SK-N-SH (cell line): ENCODE data around the gene GLA. TPM values are rescaled to one million over a fixed set of nuclear protein-coding genes. Genes with fewer than 3 reads are reported as not detected.

ENCODE experiments used
- CTCF ChIA-PET: fragments of 300-600, 350-600 bp; formaldehyde crosslinking; extraction: SDS; loops from one replicate; lab custom pipeline; 2021; lab: Yijun Ruan, JAX
- POLR2A ChIA-PET: fragments of 350-600 bp; sonication (Branson Sonifier 250); formaldehyde crosslinking; extraction: SDS; loops from one replicate; lab custom pipeline; 2020; ENCODE audit warnings: antibody characterized with exemption, inconsistent platforms; lab: Yijun Ruan, JAX
- DNase-seq: peaks from one replicate; pipeline ENCODE4 v3.0.0; 2012
- H2AFZ ChIP-seq: fragments of 200-600 bp; sonication (generic); 2 replicates; pipeline ENCODE4 v1.8.1; 2016; ENCODE audit warnings: antibody characterized with exemption, mild to moderate bottlenecking, low read depth
- H3F3A ChIP-seq: fragments of 200-600 bp; sonication (generic); replicated peaks from 2 replicates; pipeline ENCODE3; 2016; ENCODE audit warnings: antibody characterized with exemption, mild to moderate bottlenecking; ENCODE audit not compliant: insufficient read depth
- H3K27ac ChIP-seq, 2 experiments: fragments of 200-500 bp in 1 of 2; fragments of 200-600 bp in 1 of 2; sonication (Bioruptor generic) in 1 of 2; sonication (generic), shearing (Covaris generic) in 1 of 2; 2 replicates each; pipeline versions ENCODE4 v1.5.1 to v1.6.1; 2014 to 2016; ENCODE audit warnings: low read depth in 2 of 2, inconsistent platforms in 1 of 2, low read length in 1 of 2, mild to moderate bottlenecking in 1 of 2, mixed read lengths in 1 of 2
- H3K27me3 ChIP-seq: fragments of 200-600 bp; sonication (generic), shearing (Covaris generic); 2 replicates; pipeline ENCODE4 v1.6.1; 2016; ENCODE audit warnings: mixed run types; ENCODE audit not compliant: insufficient read depth
- H3K36me3 ChIP-seq, 2 experiments: fragments of 200-500 bp in 1 of 2; fragments of 200-600 bp in 1 of 2; sonication (Bioruptor generic) in 1 of 2; sonication (generic) in 1 of 2; replicated peaks in 1 of 2; 2 replicates each; pipeline versions ENCODE3 to v1.5.1; 2014 to 2016; ENCODE audit warnings: low read length in 1 of 2, mild to moderate bottlenecking in 1 of 2; ENCODE audit not compliant: insufficient read depth in 2 of 2, control insufficient read depth in 1 of 2
- H3K4me1 ChIP-seq, 2 experiments: fragments of 200-500 bp in 1 of 2; fragments of 200-600 bp in 1 of 2; sonication (Bioruptor generic) in 1 of 2; sonication (generic), shearing (Covaris generic) in 1 of 2; 2 replicates each; pipeline versions ENCODE4 v1.5.1 to v1.6.1; 2014 to 2016; ENCODE audit warnings: low read depth in 1 of 2, low read length in 1 of 2, mixed run types in 1 of 2; ENCODE audit not compliant: insufficient read depth in 2 of 2, control insufficient read depth in 1 of 2
- H3K4me2 ChIP-seq: fragments of 200-600 bp; sonication (generic), shearing (Covaris generic); 2 replicates; pipeline ENCODE4 v1.6.1; 2017; ENCODE audit warnings: mixed run types
- H3K4me3 ChIP-seq, 2 experiments: fragments of 200-500 bp in 1 of 2; fragments of 200-600 bp in 1 of 2; sonication (Bioruptor generic) in 1 of 2; sonication (generic), shearing (Covaris generic) in 1 of 2; 2 replicates each; pipeline versions ENCODE4 v1.5.1 to v1.8.1; 2014 to 2016; ENCODE audit warnings: low read depth in 2 of 2, inconsistent platforms in 1 of 2, low read length in 1 of 2, mild to moderate bottlenecking in 1 of 2, mixed read lengths in 1 of 2, moderate library complexity in 1 of 2
- H3K79me2 ChIP-seq: fragments of 200-600 bp; sonication (generic); 2 replicates; pipeline ENCODE4 v1.8.1; 2017; ENCODE audit warnings: mild to moderate bottlenecking; ENCODE audit not compliant: insufficient read depth
- H3K9ac ChIP-seq: fragments of 200-600 bp; sonication (generic); 2 replicates; pipeline ENCODE4 v1.6.1; 2017; ENCODE audit warnings: mixed run types
- H3K9me2 ChIP-seq: fragments of 200-600 bp; sonication (generic); 2 replicates; pipeline ENCODE4 v1.6.1; 2017; ENCODE audit warnings: mixed run types
- H3K9me3 ChIP-seq: fragments of 200-600 bp; sonication (generic); 2 replicates; pipeline ENCODE4 v1.6.1; 2017; ENCODE audit warnings: mixed run types, mild to moderate bottlenecking, moderate library complexity
- H4K20me1 ChIP-seq: fragments of 200-600 bp; sonication (generic); 2 replicates; pipeline ENCODE4 v1.6.1; 2017; ENCODE audit warnings: mild to moderate bottlenecking, mixed run types; ENCODE audit not compliant: insufficient read depth
- ELF1 ChIP-seq: IDR thresholded peaks from 2 replicates; pipeline ENCODE4 v1.4.0; 2012
- EP300 ChIP-seq, 2 experiments: IDR thresholded peaks; 2 replicates each; pipeline versions ENCODE4 v1.4.0 to v1.6.1; 2012; ENCODE audit warnings: borderline replicate concordance in 1 of 2, low read depth in 1 of 2, low read length in 1 of 2
- EZH2phosphoT487 ChIP-seq: fragments of 200-600 bp; sonication (generic); IDR thresholded peaks from 2 replicates; pipeline ENCODE4 v1.6.1; 2017; ENCODE audit warnings: low read depth, mixed run types, mild to moderate bottlenecking, antibody characterized with exemption, moderate library complexity, borderline replicate concordance
- FOXJ3 ChIP-seq: sonication (generic); formaldehyde crosslinking; IDR thresholded peaks from 2 replicates; pipeline ENCODE4 v1.5.1; 2020; ENCODE audit warnings: mild to moderate bottlenecking, missing genetic modification reagents
- GABPA ChIP-seq: IDR thresholded peaks from 2 replicates; pipeline ENCODE4 v1.4.0; 2012; ENCODE audit warnings: low read depth, mild to moderate bottlenecking
- GATA2 ChIP-seq: sonication (generic); formaldehyde crosslinking; IDR thresholded peaks from 2 replicates; pipeline ENCODE4 v1.5.0; 2020; ENCODE audit warnings: mild to moderate bottlenecking, missing genetic modification reagents
- IRF3 ChIP-seq: fragments of 150-350 bp; IDR thresholded peaks from 2 replicates; pipeline ENCODE4 v1.6.1; 2016; ENCODE audit warnings: mild to moderate bottlenecking, low read depth, low read length
- JUND ChIP-seq: IDR thresholded peaks from 2 replicates; pipeline ENCODE4 v1.4.0; 2012
- MEF2A ChIP-seq: IDR thresholded peaks from 2 replicates; pipeline ENCODE4 v1.4.0; 2012; ENCODE audit warnings: low read depth, borderline replicate concordance
- NFIC ChIP-seq: IDR thresholded peaks from 2 replicates; pipeline ENCODE4 v1.4.0; 2012; ENCODE audit warnings: borderline replicate concordance
- POLR2AphosphoS5 ChIP-seq: IDR thresholded peaks from 2 replicates; pipeline ENCODE4 v1.6.1; 2012; ENCODE audit warnings: low read depth, low read length
- RCOR1 ChIP-seq: fragments of 150-350 bp; IDR thresholded peaks from 2 replicates; pipeline ENCODE4 v1.6.1; 2017; ENCODE audit warnings: antibody characterized with exemption, low read length
- RXRA ChIP-seq: IDR thresholded peaks from 2 replicates; pipeline ENCODE4 v1.4.0; 2012; ENCODE audit warnings: low read depth, mild to moderate bottlenecking, borderline replicate concordance
- SMC3 ChIP-seq: IDR thresholded peaks from 2 replicates; pipeline ENCODE4 v1.6.1; 2012; ENCODE audit warnings: low read depth, low read length, improper control_type of control experiment
- TAF1 ChIP-seq: IDR thresholded peaks from 2 replicates; pipeline ENCODE4 v1.6.1; 2012; ENCODE audit warnings: low read depth, mild to moderate bottlenecking, low read length, moderate library complexity, borderline replicate concordance
- TCF12 ChIP-seq: IDR thresholded peaks from 2 replicates; pipeline ENCODE4 v1.4.0; 2012
- USF2 ChIP-seq: fragments of 150-350 bp; IDR thresholded peaks from 2 replicates; pipeline ENCODE4 v1.6.1; 2017; ENCODE audit warnings: antibody characterized with exemption, low read length, low read depth, borderline replicate concordance
- WGBS: methylation state at CpG from one replicate; pipeline ENCODE4 v1.1.6; 2017; ENCODE audit warnings: low lambda C conversion rate; 5-methylcytosine and 5-hydroxymethylcytosine counted together
- polyA plus RNA-seq, 3 experiments: library from polyadenylated mRNA; depleted of rRNA; stranded (reverse); fragments of >200 nt; gene quantifications; 2 replicates each; pipeline ENCODE4 v1.2.3, GENCODE V29; 2012
- TF ChIP-seq, protein P1 (sequence below): IDR thresholded peaks from 2 replicates; pipeline ENCODE4 v1.4.0; 2012; ENCODE audit warnings: low read depth, borderline replicate concordance
- TF ChIP-seq, protein P2 (sequence below): IDR thresholded peaks from 2 replicates; pipeline ENCODE4; 2012

Gene GLA
- polyA plus RNA-seq, 1 of the 3 experiments (the other 2 are of a cell fraction), result 20.4 TPM

DNA sequence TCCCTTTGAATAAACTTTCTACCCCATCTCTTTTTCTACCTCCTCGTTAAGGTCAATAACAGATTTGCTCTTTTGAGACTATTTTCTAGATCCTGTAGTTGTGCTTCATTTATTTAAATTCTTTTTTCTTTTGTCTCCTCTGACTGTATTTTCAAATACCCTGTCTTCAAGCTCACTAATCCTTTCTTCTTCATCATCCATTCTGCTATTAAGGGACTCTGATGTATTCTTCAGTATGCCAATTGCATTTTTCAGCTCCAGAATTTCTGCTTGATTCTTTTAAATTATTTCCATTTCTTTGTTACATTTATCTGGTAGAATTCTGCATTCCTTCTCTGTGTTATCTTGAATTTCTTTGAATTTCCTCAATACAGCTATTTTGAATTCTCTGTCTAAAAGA, 41.6 kb upstream of the GLA start:
- Histone ChIP-seq H4K20me1 (no peaks in the 10 kb centered on the region), H3K9me2 (no peaks in the 10 kb centered on the region), H3K4me2 (no peak overlapping the region), H2AFZ (no peak overlapping the region), H3F3A (no peaks in the 10 kb centered on the region), H3K9me3 (no peaks in the 10 kb centered on the region), H3K9ac (no peak overlapping the region), H3K79me2 (no peaks in the 10 kb centered on the region), H3K36me3 (no peaks in the 10 kb centered on the region), H3K4me3 (no peak overlapping the region), H3K4me1 (no peaks in the 10 kb centered on the region), H3K27ac (no peak overlapping the region), H3K27me3 (no peaks in the 10 kb centered on the region)
- CTCF ChIA-PET, result no interaction called here
- 47% methylated on average over 1 of the region's 1 CpG for WGBS
- no peak for TF ChIP-seq TAF1
- TF ChIP-seq, protein P1, sequence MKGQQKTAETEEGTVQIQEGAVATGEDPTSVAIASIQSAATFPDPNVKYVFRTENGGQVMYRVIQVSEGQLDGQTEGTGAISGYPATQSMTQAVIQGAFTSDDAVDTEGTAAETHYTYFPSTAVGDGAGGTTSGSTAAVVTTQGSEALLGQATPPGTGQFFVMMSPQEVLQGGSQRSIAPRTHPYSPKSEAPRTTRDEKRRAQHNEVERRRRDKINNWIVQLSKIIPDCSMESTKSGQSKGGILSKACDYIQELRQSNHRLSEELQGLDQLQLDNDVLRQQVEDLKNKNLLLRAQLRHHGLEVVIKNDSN, result no peak
- TF ChIP-seq MEF2A, result no peak
- no peak for TF ChIP-seq GABPA
- no peak for TF ChIP-seq EZH2phosphoT487
- no peak for DNase-seq
- POLR2A ChIA-PET, result no interaction called here

DNA sequence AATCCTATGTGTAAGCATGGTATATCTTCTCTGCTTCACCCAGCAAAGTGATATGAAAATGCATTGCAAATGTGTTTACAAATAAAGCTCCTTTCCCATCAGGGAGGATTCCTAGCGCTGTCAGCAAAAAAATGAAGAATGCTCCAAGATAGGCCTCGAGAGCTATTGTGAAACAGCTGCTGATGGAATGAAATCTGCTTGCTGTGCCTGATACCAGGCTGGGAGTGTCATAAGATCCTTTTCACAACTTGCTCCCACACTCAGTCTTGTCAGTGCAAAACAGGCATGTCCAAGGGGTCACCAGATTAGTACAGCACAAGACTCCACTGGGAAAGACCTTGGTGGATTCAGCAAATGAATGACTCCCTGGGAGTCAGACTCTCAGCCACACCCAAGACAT, 34.4 kb upstream of the GLA start:
- Histone ChIP-seq H3K36me3 (no peaks in the 10 kb centered on the region), H4K20me1 (no peaks in the 10 kb centered on the region), H3K9me2 (no peaks in the 10 kb centered on the region), H3K27me3 (no peaks in the 10 kb centered on the region), H3K4me2 (no peak overlapping the region), H3F3A (no peaks in the 10 kb centered on the region), H3K4me1 (no peaks in the 10 kb centered on the region), H3K4me3 (no peak overlapping the region), H3K9me3 (no peaks in the 10 kb centered on the region), H3K79me2 (no peaks in the 10 kb centered on the region), H2AFZ (no peak overlapping the region), H3K27ac (no peak overlapping the region), H3K9ac (no peak overlapping the region)
- TF ChIP-seq USF2 (no peak), NFIC (no peak), FOXJ3 (CRISPR knock-in tag) (no peak), POLR2AphosphoS5 (no peak), EP300 (IDR thresholded peaks at IDR 0.05; ENCODE audit: borderline replicate concordance in 1 of 2, low read depth in 1 of 2, low read length in 1 of 2) (no peak), GATA2 (CRISPR knock-in tag) (no peak), JUND (no peak), ELF1 (no peak), IRF3 (no peak), RXRA (no peak), SMC3 (no peak), RCOR1 (no peak), TCF12 (no peak)
- TF ChIP-seq, protein P1, result no peak
- TF ChIP-seq, protein P2, sequence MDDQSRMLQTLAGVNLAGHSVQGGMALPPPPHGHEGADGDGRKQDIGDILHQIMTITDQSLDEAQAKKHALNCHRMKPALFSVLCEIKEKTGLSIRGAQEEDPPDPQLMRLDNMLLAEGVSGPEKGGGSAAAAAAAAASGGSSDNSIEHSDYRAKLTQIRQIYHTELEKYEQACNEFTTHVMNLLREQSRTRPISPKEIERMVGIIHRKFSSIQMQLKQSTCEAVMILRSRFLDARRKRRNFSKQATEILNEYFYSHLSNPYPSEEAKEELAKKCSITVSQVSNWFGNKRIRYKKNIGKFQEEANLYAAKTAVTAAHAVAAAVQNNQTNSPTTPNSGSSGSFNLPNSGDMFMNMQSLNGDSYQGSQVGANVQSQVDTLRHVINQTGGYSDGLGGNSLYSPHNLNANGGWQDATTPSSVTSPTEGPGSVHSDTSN, result no peak
- DNase-seq, result no peak
- POLR2A ChIA-PET, result no interaction called here
- 69% methylated on average over 2 of the region's 2 CpGs for WGBS
- CTCF ChIA-PET, result interaction anchor here (0.9 kb wide), 1 partner anchor 18 kb away, joined by 3 read pairs; no protein-coding TSS in a partner anchor
